Measurements from ENCODE around the gene ANK3. TPM values are rescaled to one million over a fixed set of nuclear protein-coding genes. Genes with fewer than 3 reads are reported as not detected.

Gene ANK3
- total RNA-seq, 2 donors from 2014 or later: 65.0 to 79.5 TPM

DNA sequence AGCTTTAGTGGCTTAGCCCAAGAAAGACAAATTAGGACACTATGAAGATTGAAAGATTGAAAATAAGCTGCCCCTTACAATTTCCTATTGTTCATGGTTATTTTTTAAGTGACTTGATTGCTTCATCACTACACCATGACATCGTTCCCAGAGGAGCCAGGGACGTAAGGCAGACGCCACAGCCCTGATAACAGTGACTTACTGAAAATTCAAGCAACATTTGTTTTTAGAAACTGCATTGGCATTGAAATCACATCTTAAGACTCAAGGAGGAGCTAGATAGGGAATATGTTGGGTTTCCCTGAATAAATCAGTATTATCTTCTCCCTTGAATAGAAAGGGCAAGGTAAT, 38.7 kb upstream of the ANK3 start:
- Mint-ChIP-seq H3K4me3 (no peak overlapping the region), H3K27me3 (ENCODE audit: insufficient read depth) (no peaks in the 10 kb centered on the region), H3K27ac (no peak overlapping the region), H3K4me1 (peaks cover 21% of the 10 kb centered on the region), H3K9me3 (no peaks in the 10 kb centered on the region), H3K36me3 (ENCODE audit: low read depth) (no peaks in the 10 kb centered on the region)
- no peak overlapping the region for H3K4me3 ChIP-seq (ENCODE audit: low read length)
- 86 to 96% methylated on average over 1 to 3 of the region's 3 CpGs for WGBS, 2 experiments (ENCODE audit: insufficient coverage in 1 of 2, insufficient read length in 1 of 2)
- no peak for DNase-seq
- no peaks in the 10 kb centered on the region for H3K9me3 ChIP-seq (ENCODE audit: control insufficient read depth, low read length)
- peaks cover 14% of the 10 kb centered on the region for H3K4me1 ChIP-seq (ENCODE audit: control insufficient read depth, insufficient read depth, low read length)
- no peaks in the 10 kb centered on the region for H3K36me3 ChIP-seq (ENCODE audit: control insufficient read depth, insufficient read depth, low read length)
- no peak overlapping the region for H3K27ac ChIP-seq (ENCODE audit: low read depth, low read length)
- no peak overlapping the region for H3K9ac ChIP-seq (ENCODE audit: extremely low read depth, low read length, poor library complexity, severe bottlenecking)
- TF ChIP-seq CTCF (conservative IDR thresholded peaks at IDR 0.05): no peak
- H3K27me3 ChIP-seq (ENCODE audit: control insufficient read depth, insufficient read depth, low read length, poor library complexity, severe bottlenecking): no peaks in the 10 kb centered on the region

DNA sequence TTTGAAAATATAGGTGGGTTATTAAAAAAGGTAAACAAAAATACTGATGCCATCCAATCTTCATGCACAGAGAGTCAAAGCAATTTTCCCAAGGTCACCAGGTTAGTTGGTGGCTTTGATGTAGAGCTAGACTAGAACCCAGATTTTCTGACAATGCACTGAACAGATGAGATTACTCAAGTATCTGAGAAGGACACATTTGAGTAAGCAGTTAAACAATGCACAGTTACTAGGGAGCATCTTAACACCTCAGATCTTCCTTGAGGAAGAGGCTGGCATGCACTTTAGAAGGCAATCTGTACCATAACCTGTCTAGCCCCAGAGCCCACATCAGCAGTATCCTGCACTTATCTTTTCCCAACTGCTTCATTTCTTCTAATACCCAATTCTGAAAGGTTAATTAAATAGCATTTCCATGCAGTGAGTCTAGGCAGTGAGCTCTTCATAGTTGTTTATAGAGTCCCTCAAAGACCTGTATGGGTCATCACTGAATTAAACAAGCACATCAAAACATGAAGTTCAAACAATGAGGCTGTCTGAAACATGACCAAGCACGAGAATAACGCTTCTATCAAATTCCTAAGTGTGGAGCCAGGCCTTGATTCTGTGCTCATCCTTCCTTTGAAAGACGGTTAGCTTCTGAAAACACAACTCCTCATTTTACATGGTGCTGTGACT, 38.2 kb upstream of the ANK3 start:
- 95 to 100% methylated on average over 3 of the region's 3 CpGs for WGBS, 2 experiments (ENCODE audit: insufficient coverage in 1 of 2, insufficient read length in 1 of 2)
- Mint-ChIP-seq H3K27ac (no peak overlapping the region), H3K4me3 (no peak overlapping the region), H3K36me3 (ENCODE audit: low read depth) (no peaks in the 10 kb centered on the region), H3K27me3 (ENCODE audit: insufficient read depth) (no peaks in the 10 kb centered on the region), H3K9me3 (no peaks in the 10 kb centered on the region), H3K4me1 (peaks cover 21% of the 10 kb centered on the region)
- Histone ChIP-seq H3K4me1 (ENCODE audit: control insufficient read depth, insufficient read depth, low read length) (peaks cover 14% of the 10 kb centered on the region), H3K9ac (ENCODE audit: extremely low read depth, low read length, poor library complexity, severe bottlenecking) (no peak overlapping the region), H3K4me3 (ENCODE audit: low read length) (no peak overlapping the region), H3K9me3 (ENCODE audit: control insufficient read depth, low read length) (no peaks in the 10 kb centered on the region), H3K27ac (ENCODE audit: low read depth, low read length) (no peak overlapping the region), H3K27me3 (ENCODE audit: control insufficient read depth, insufficient read depth, low read length, poor library complexity, severe bottlenecking) (no peaks in the 10 kb centered on the region), H3K36me3 (ENCODE audit: control insufficient read depth, insufficient read depth, low read length) (no peaks in the 10 kb centered on the region)
- no peak for TF ChIP-seq CTCF (conservative IDR thresholded peaks at IDR 0.05)
- DNase-seq: no peak

DNA sequence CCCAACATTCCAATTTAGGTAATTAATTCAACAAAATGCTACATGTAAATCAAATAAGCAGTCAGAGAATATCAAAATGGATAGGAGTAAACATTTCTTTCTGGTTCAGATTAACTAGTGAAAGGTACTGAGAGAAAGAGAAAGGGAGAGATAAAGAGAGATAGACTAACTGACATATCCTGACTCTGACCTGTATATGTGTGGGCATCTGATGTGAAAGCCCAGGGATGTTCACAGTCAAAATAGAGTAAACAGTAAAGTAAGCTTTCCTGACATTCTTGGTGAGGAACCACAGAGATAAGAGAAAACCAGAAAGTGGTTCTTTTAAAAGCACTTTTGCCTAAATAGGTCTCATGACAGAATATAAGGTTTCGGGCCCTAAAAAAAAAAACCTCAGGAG, 37.5 kb upstream of the ANK3 start:
- Histone ChIP-seq H3K4me3 (ENCODE audit: low read length) (no peak overlapping the region), H3K4me1 (ENCODE audit: control insufficient read depth, insufficient read depth, low read length) (peaks cover 14% of the 10 kb centered on the region), H3K9ac (ENCODE audit: extremely low read depth, low read length, poor library complexity, severe bottlenecking) (no peak overlapping the region), H3K27ac (ENCODE audit: low read depth, low read length) (no peak overlapping the region), H3K9me3 (ENCODE audit: control insufficient read depth, low read length) (no peaks in the 10 kb centered on the region), H3K27me3 (ENCODE audit: control insufficient read depth, insufficient read depth, low read length, poor library complexity, severe bottlenecking) (no peaks in the 10 kb centered on the region), H3K36me3 (ENCODE audit: control insufficient read depth, insufficient read depth, low read length) (no peaks in the 10 kb centered on the region)
- no peaks in the 10 kb centered on the region for H3K9me3 Mint-ChIP-seq
- no peak overlapping the region for H3K27ac Mint-ChIP-seq
- peaks cover 21% of the 10 kb centered on the region for H3K4me1 Mint-ChIP-seq
- TF ChIP-seq CTCF (conservative IDR thresholded peaks at IDR 0.05): no peak
- WGBS, 2 experiments (ENCODE audit: insufficient coverage in 1 of 2, insufficient read length in 1 of 2): 100% methylated on average over 1 of the region's 1 CpG; no CpG with 5 or more reads in 1 of the 2 experiments
- H3K36me3 Mint-ChIP-seq (ENCODE audit: low read depth): no peaks in the 10 kb centered on the region
- no peaks in the 10 kb centered on the region for H3K27me3 Mint-ChIP-seq (ENCODE audit: insufficient read depth)
- no peak overlapping the region for H3K4me3 Mint-ChIP-seq
- DNase-seq: no peak
